Loucy (cell line): ENCODE results near the gene CASP7.

Source experiments
- EZH2phosphoT487 ChIP-seq: fragments of 200-600 bp; IDR thresholded peaks from 2 replicates; pipeline ENCODE4 v1.6.1; 2018; ENCODE audit warnings: antibody characterized with exemption, mild to moderate bottlenecking, moderate library complexity, borderline replicate concordance
- TF ChIP-seq, protein P1 (sequence below): fragments of 200-600 bp; sonication (generic); conservative IDR thresholded peaks from 2 replicates; pipeline ENCODE4 v1.5.1; 2014; ENCODE audit warnings: mild to moderate bottlenecking, antibody characterized with exemption, low read length

DNA sequence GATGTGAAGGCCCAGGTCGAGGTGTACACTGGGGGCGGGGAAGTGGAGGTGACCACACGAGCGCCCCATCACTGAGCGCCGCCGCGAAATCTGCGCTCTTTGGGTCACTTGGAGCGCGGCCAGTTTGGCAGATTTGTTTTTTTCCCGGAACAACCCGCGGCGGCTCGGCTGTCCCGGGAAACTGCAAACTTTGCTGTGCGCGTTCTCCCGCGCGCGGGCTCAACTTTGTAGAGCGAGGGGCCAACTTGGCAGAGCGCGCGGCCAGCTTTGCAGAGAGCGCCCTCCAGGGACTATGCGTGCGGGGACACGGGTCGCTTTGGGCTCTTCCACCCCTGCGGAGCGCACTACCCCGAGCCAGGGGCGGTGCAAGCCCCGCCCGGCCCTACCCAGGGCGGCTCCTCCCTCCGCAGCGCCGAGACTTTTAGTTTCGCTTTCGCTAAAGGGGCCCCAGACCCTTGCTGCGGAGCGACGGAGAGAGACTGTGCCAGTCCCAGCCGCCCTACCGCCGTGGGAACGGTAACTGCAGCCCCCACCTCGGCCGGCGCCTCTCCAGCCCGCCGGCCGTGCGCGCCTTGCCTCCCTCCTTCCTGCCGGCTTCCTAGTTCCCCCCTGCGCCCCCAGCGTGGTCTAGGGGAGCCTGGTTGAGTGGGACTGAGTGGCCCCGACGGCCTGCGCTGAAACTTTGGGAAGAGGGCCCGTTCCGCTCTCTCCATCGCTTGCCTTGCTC lies at the start of gene CASP7:
- no peak for TF ChIP-seq EZH2phosphoT487
- TF ChIP-seq, protein P1, sequence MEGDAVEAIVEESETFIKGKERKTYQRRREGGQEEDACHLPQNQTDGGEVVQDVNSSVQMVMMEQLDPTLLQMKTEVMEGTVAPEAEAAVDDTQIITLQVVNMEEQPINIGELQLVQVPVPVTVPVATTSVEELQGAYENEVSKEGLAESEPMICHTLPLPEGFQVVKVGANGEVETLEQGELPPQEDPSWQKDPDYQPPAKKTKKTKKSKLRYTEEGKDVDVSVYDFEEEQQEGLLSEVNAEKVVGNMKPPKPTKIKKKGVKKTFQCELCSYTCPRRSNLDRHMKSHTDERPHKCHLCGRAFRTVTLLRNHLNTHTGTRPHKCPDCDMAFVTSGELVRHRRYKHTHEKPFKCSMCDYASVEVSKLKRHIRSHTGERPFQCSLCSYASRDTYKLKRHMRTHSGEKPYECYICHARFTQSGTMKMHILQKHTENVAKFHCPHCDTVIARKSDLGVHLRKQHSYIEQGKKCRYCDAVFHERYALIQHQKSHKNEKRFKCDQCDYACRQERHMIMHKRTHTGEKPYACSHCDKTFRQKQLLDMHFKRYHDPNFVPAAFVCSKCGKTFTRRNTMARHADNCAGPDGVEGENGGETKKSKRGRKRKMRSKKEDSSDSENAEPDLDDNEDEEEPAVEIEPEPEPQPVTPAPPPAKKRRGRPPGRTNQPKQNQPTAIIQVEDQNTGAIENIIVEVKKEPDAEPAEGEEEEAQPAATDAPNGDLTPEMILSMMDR = no peak
